MM.1S (cell line): Measurements from ENCODE around the gene SPDL1.

Source experiments
- DNase-seq: peaks from one replicate; pipeline ENCODE4 v3.0.0-alpha.2; 2015
- H2AFZ ChIP-seq: fragments of 300-600 bp; sonication (generic); 2 replicates; pipeline ENCODE4 v1.6.0; 2016; ENCODE audit warnings: antibody characterized with exemption, low read length
- H3F3A ChIP-seq: fragments of 300-600 bp; sonication (generic); 2 replicates; pipeline ENCODE4 v1.6.1; 2016; ENCODE audit warnings: mild to moderate bottlenecking, antibody characterized with exemption, low read length, moderate library complexity, mixed read lengths; ENCODE audit not compliant: insufficient read depth
- H3K27ac ChIP-seq: fragments of 300-600 bp; sonication (generic); 2 replicates; pipeline ENCODE4 v1.5.1; 2016; ENCODE audit warnings: mild to moderate bottlenecking, low read length
- H3K27me3 ChIP-seq: fragments of 300-600 bp; sonication (generic); replicated peaks from 2 replicates; pipeline ENCODE4 v1.6.0; 2016; ENCODE audit warnings: low read length; ENCODE audit not compliant: insufficient read depth
- H3K36me3 ChIP-seq: fragments of 300-600 bp; sonication (generic); replicated peaks from 2 replicates; pipeline ENCODE4 v1.6.1; 2016; ENCODE audit warnings: mild to moderate bottlenecking, low read length, mixed read lengths; ENCODE audit not compliant: insufficient read depth
- H3K4me1 ChIP-seq: fragments of 300-600 bp; sonication (generic); 2 replicates; pipeline ENCODE4 v1.6.1; 2016; ENCODE audit warnings: low read length, mixed read lengths
- H3K4me2 ChIP-seq: fragments of 300-600 bp; sonication (generic); 2 replicates; pipeline ENCODE4 v1.6.0; 2016; ENCODE audit warnings: low read depth, low read length
- H3K4me3 ChIP-seq: fragments of 300-600 bp; sonication (generic); 2 replicates; pipeline ENCODE4 v1.5.1; 2016; ENCODE audit warnings: low read length, mixed read lengths
- H3K79me2 ChIP-seq: fragments of 300-600 bp; sonication (generic); 2 replicates; pipeline ENCODE4 v1.6.1; 2016; ENCODE audit warnings: mixed run types, low read length, mixed read lengths
- H3K9ac ChIP-seq: fragments of 300-600 bp; sonication (generic); 2 replicates; pipeline ENCODE4 v1.6.1; 2016; ENCODE audit warnings: low read length, mixed read lengths
- H3K9me2 ChIP-seq: fragments of 300-600 bp; sonication (generic); replicated peaks from 2 replicates; pipeline ENCODE4 v1.6.1; 2016; ENCODE audit warnings: mild to moderate bottlenecking, low read length, mixed read lengths; ENCODE audit not compliant: insufficient read depth
- H3K9me3 ChIP-seq: fragments of 300-600 bp; sonication (generic); replicated peaks from 2 replicates; pipeline ENCODE4 v1.6.1; 2016; ENCODE audit warnings: mild to moderate bottlenecking, low read length, mixed read lengths; ENCODE audit not compliant: insufficient read depth
- H4K20me1 ChIP-seq: fragments of 300-600 bp; sonication (generic); 2 replicates; pipeline ENCODE4 v1.6.1; 2016; ENCODE audit warnings: mild to moderate bottlenecking, low read length, moderate library complexity, mixed read lengths; ENCODE audit not compliant: insufficient read depth
- EZH2 ChIP-seq: fragments of 300-600 bp; sonication (generic); optimal IDR thresholded peaks from 2 replicates; pipeline ENCODE3; 2017; ENCODE audit warnings: low read depth, mild to moderate bottlenecking, antibody characterized with exemption, low read length, mixed read lengths
- EZH2phosphoT487 ChIP-seq: fragments of 300-600 bp; sonication (generic); IDR thresholded peaks from 2 replicates; pipeline ENCODE4 v1.6.1; 2018; ENCODE audit warnings: antibody characterized with exemption, low read length
- TF ChIP-seq, protein P1 (sequence below): fragments of 300-600 bp; sonication (generic); IDR thresholded peaks from 2 replicates; pipeline ENCODE4 v1.5.1; 2016; ENCODE audit warnings: antibody characterized with exemption, low read length, mixed read lengths

Gene SPDL1

DNA sequence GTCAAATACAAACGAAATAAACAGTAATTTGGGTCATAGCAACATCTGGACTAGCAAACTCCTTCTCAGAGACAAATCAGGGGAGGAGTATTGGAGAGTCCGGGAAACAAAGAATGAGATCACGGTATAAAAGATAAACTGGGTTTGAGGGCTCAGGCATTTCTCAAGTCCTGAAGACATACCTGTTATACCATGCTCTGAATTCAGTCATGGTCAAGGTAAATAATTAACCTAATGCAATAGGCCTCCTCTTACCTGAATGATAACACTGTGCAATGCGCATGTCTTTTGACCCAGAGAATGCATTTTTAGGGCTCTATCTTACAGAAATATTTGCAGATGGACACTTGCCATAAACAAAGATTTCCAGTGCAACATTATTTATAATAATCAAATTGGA is 31.9 kb upstream of the SPDL1 start:
- no peak for DNase-seq
- Histone ChIP-seq H3K4me1 (no peaks in the 10 kb centered on the region), H3K79me2 (no peaks in the 10 kb centered on the region), H3K27me3 (no peaks in the 10 kb centered on the region), H3F3A (no peaks in the 10 kb centered on the region), H4K20me1 (no peaks in the 10 kb centered on the region), H3K9me3 (no peaks in the 10 kb centered on the region), H2AFZ (no peak overlapping the region), H3K27ac (no peak overlapping the region), H3K36me3 (no peaks in the 10 kb centered on the region), H3K4me2 (no peak overlapping the region), H3K4me3 (no peak overlapping the region), H3K9me2 (no peaks in the 10 kb centered on the region), H3K9ac (no peak overlapping the region)
- TF ChIP-seq EZH2, result no peak
- TF ChIP-seq, protein P1, sequence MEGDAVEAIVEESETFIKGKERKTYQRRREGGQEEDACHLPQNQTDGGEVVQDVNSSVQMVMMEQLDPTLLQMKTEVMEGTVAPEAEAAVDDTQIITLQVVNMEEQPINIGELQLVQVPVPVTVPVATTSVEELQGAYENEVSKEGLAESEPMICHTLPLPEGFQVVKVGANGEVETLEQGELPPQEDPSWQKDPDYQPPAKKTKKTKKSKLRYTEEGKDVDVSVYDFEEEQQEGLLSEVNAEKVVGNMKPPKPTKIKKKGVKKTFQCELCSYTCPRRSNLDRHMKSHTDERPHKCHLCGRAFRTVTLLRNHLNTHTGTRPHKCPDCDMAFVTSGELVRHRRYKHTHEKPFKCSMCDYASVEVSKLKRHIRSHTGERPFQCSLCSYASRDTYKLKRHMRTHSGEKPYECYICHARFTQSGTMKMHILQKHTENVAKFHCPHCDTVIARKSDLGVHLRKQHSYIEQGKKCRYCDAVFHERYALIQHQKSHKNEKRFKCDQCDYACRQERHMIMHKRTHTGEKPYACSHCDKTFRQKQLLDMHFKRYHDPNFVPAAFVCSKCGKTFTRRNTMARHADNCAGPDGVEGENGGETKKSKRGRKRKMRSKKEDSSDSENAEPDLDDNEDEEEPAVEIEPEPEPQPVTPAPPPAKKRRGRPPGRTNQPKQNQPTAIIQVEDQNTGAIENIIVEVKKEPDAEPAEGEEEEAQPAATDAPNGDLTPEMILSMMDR, result no peak
- no peak for TF ChIP-seq EZH2phosphoT487

DNA sequence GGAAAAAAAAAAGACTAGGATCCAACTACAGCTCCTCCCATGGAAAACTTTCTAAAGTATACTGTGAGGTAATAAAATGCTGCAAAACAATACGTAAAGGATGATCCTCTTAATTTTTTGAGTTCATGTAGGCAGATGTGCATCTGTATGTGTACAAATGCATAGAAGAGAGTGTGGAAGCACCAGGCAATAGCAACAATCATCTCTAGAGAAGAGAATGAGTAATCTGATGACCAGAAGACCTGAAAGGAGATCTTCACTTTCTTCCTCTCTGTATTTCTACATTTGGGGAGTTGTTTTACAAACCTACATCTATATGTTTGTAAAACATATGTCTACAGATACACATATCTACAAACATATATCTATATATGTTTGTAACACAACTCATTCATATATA is 29.3 kb upstream of the SPDL1 start:
- Histone ChIP-seq H4K20me1 (no peaks in the 10 kb centered on the region), H3K79me2 (no peaks in the 10 kb centered on the region), H3K9me3 (no peaks in the 10 kb centered on the region), H3K4me2 (no peak overlapping the region), H3F3A (no peaks in the 10 kb centered on the region), H3K4me1 (no peaks in the 10 kb centered on the region), H3K9me2 (no peaks in the 10 kb centered on the region), H3K27ac (no peak overlapping the region), H3K36me3 (no peaks in the 10 kb centered on the region), H3K9ac (no peak overlapping the region), H3K27me3 (no peaks in the 10 kb centered on the region), H3K4me3 (no peak overlapping the region), H2AFZ (no peak overlapping the region)
- TF ChIP-seq EZH2 (no peak), EZH2phosphoT487 (no peak)
- TF ChIP-seq, protein P1, result no peak
- no peak for DNase-seq

DNA sequence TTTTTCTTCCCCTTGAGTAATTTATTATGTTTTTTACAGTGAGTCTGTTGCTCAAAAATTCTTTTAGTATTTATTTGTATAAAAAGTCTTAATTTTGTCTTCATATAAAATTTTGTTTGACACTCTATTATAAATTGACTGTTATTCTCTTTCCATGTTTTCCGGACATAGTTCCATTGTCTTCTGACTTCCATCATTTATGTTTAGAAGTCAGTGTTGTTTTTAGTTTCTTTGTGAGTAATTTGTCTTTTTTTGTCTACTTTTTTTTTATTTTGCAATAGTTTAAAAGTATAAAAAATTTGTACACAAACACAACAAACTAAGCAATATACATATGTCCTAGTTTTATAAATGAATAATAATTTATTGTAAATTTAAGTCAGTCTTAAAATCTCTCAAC is 25.7 kb upstream of the SPDL1 start:
- Histone ChIP-seq H2AFZ (no peak overlapping the region), H3K36me3 (no peaks in the 10 kb centered on the region), H3K27me3 (no peaks in the 10 kb centered on the region), H3K9me2 (no peaks in the 10 kb centered on the region), H4K20me1 (no peaks in the 10 kb centered on the region), H3K27ac (no peak overlapping the region), H3K4me3 (no peak overlapping the region), H3K9ac (no peak overlapping the region), H3K9me3 (no peaks in the 10 kb centered on the region), H3F3A (no peaks in the 10 kb centered on the region), H3K79me2 (no peaks in the 10 kb centered on the region), H3K4me1 (no peaks in the 10 kb centered on the region), H3K4me2 (no peak overlapping the region)
- TF ChIP-seq EZH2phosphoT487 (no peak), EZH2 (no peak)
- TF ChIP-seq, protein P1, result no peak
- DNase-seq, result no peak
